Measurements from ENCODE around the gene TMCO4. TPM values are rescaled to one million over a fixed set of nuclear protein-coding genes. Genes with fewer than 3 reads are reported as not detected.
A peak's percentile ranks its signal among the peaks of the same experiment; 100 is the strongest.

The TMCO4 gene
- total RNA-seq, 1 donor from 2014 or later, result not detected

DNA sequence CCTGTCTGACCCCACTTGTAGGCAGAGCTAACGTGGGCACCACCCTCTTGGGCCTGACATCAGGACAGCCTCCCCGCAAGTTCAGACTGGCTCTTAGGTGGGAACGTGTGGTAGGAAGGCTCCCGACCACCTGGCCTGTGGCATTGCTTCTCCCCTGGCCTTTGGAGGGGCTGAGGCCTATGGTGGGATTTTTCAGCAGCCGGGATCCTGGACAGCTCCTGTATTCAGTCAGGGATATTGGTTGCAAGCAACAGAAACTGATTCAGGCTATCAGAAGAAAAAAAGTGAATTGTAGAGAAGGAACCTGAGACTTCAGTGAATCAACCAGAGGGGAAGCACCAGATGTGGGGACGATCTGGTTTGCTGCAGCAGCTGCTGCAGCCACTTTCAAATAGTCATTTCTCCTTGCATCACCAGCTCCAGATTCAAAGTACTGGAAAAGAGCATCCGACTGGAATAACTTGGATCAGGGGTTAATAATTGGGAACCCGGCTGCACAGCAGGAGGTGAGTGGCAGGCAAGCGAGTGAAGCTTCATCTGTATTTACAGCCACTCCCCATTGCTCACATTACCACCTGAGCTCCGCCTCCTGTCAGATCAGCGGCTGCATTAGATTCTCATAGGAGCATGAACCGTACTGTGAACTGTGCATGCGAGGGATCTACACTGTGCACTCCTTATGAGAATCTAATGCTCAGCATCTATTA, 9.5 kb upstream of the TMCO4 start:
- no peak for DNase-seq
- Mint-ChIP-seq H3K4me1 (ENCODE audit: low read depth, unreplicated experiment) (no peaks in the 10 kb centered on the region), H3K4me3 (ENCODE audit: unreplicated experiment) (no peak overlapping the region), H3K9me3 (ENCODE audit: unreplicated experiment) (peaks cover 2% of the 10 kb centered on the region), H3K36me3 (ENCODE audit: unreplicated experiment) (no peaks in the 10 kb centered on the region), H3K27me3 (ENCODE audit: unreplicated experiment) (peaks cover 4% of the 10 kb centered on the region), H3K27ac (ENCODE audit: unreplicated experiment) (no peak overlapping the region)
- TF ChIP-seq, protein P1, sequence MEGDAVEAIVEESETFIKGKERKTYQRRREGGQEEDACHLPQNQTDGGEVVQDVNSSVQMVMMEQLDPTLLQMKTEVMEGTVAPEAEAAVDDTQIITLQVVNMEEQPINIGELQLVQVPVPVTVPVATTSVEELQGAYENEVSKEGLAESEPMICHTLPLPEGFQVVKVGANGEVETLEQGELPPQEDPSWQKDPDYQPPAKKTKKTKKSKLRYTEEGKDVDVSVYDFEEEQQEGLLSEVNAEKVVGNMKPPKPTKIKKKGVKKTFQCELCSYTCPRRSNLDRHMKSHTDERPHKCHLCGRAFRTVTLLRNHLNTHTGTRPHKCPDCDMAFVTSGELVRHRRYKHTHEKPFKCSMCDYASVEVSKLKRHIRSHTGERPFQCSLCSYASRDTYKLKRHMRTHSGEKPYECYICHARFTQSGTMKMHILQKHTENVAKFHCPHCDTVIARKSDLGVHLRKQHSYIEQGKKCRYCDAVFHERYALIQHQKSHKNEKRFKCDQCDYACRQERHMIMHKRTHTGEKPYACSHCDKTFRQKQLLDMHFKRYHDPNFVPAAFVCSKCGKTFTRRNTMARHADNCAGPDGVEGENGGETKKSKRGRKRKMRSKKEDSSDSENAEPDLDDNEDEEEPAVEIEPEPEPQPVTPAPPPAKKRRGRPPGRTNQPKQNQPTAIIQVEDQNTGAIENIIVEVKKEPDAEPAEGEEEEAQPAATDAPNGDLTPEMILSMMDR (IDR thresholded peaks at IDR 0.05; ENCODE audit: partially characterized antibody, unreplicated experiment), result no peak

DNA sequence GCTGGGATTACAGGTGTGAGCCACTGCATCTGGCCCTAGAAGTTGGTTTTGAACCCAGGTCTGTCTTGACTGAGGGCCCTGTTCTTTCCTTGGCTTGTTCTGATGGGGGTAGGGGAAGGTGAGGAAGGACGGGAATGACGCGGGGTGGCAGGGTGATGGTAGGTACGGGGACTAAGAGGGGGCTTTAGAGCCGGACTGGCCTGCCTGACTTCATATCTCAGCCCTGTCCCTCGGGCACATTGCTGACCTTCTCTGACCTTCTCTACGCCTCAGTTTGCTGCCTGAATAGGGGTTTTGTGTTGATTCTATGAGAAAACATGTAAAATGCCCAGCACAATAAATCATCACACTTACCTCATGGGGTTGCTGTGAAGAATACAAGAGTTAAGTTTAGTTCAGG, 8.6 kb upstream of the TMCO4 start:
- H3K9me3 Mint-ChIP-seq (ENCODE audit: unreplicated experiment), result peaks cover 2% of the 10 kb centered on the region
- H3K27ac Mint-ChIP-seq (ENCODE audit: unreplicated experiment), result no peak overlapping the region
- no peak for DNase-seq
- no peaks in the 10 kb centered on the region for H3K4me1 Mint-ChIP-seq (ENCODE audit: low read depth, unreplicated experiment)
- H3K36me3 Mint-ChIP-seq (ENCODE audit: unreplicated experiment), result no peaks in the 10 kb centered on the region
- no peak overlapping the region for H3K4me3 Mint-ChIP-seq (ENCODE audit: unreplicated experiment)
- TF ChIP-seq, protein P1 (IDR thresholded peaks at IDR 0.05; ENCODE audit: partially characterized antibody, unreplicated experiment), result no peak
- peaks cover 2% of the 10 kb centered on the region for H3K27me3 Mint-ChIP-seq (ENCODE audit: unreplicated experiment)

DNA sequence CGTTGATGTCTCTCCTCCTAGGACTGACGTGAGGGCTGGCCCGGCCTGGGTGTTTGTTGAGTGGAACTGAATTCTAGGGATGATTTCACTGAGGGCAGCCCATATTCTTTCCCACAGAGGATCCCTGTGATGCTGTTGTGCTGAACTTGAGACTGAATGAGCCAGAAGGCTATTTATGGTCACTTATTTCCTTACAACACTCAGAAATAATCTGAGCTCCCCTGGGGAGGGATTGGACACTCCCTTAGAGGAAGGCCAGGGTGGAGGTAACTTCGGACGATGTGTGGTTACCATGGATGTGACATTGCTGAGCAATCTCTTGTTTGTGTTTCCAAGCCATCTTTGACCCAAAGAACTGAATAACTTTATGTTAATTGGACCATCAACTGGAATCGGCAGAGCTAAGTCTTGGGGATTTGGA, 5.1 kb upstream of the TMCO4 start:
- peaks cover 2% of the 10 kb centered on the region for H3K9me3 Mint-ChIP-seq (ENCODE audit: unreplicated experiment)
- no peak for DNase-seq
- H3K36me3 Mint-ChIP-seq (ENCODE audit: unreplicated experiment), result no peaks in the 10 kb centered on the region
- no peak overlapping the region for H3K4me3 Mint-ChIP-seq (ENCODE audit: unreplicated experiment)
- peaks cover 19% of the 10 kb centered on the region for H3K27me3 Mint-ChIP-seq (ENCODE audit: unreplicated experiment)
- H3K27ac Mint-ChIP-seq (ENCODE audit: unreplicated experiment), result no peak overlapping the region
- TF ChIP-seq, protein P1 (IDR thresholded peaks at IDR 0.05; ENCODE audit: partially characterized antibody, unreplicated experiment), result no peak
- no peaks in the 10 kb centered on the region for H3K4me1 Mint-ChIP-seq (ENCODE audit: low read depth, unreplicated experiment)

DNA sequence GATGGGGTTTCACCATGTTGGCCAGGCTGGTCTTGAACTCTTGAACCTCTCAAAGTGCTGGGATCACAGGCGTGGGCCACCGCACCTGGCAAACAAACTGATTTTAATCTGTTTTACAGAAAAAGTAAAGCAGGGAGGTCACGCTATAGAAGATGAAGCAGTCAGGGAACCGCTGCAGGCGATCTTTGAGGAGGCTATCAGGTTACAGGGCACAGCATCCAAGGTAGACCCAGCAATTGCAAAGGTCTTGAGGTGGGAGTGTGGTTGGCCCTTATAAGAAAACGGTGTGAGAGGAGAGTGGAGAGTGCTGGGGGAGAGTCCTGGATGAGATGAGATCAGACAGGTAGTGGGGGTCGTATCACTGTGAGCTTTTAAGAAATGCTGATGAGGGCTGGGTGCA, 2.6 kb upstream of the TMCO4 start:
- Mint-ChIP-seq H3K9me3 (ENCODE audit: unreplicated experiment) (peaks cover 2% of the 10 kb centered on the region), H3K27me3 (ENCODE audit: unreplicated experiment) (peaks cover 26% of the 10 kb centered on the region), H3K4me1 (ENCODE audit: low read depth, unreplicated experiment) (no peaks in the 10 kb centered on the region), H3K27ac (ENCODE audit: unreplicated experiment) (no peak overlapping the region), H3K4me3 (ENCODE audit: unreplicated experiment) (no peak overlapping the region), H3K36me3 (ENCODE audit: unreplicated experiment) (no peaks in the 10 kb centered on the region)
- DNase-seq, result no peak
- TF ChIP-seq, protein P1 (IDR thresholded peaks at IDR 0.05; ENCODE audit: partially characterized antibody, unreplicated experiment), result no peak

DNA sequence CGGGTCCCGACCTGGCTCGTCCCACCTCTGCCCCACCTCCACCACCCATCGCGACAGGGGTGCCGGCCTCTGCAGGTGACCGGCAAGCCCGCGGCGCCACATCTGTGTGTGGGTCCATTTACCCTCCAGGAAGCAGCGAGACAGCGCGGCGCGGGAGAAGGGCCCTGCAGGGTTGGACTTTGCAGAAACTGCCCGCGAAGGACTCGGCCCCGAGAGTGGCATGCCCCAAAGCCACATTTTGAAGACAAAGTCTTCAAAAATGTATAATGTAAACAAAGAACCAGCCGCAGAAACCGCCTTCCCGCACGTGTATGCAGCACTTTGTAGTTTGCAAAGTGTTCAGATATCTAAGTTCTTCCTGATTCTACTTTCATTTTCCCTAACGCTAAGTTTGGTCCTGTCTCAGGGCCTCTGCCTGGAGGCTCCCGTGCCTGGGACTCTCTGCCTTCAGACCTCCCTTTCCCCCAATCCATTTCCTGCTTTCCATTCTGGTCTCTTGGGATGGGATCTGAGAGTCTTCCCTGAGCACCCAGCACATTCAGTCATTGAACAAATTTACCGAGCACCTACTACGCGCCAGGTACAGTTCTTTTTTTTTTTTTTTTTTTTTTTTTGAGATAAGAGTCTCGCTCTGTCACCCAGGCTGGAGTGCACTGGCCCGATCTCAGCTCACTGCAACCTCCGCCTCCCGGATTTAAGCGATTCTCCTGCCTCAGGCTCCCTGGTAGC, 524 bp upstream of the TMCO4 start:
- Mint-ChIP-seq H3K4me1 (ENCODE audit: low read depth, unreplicated experiment) (no peaks in the 10 kb centered on the region), H3K4me3 (ENCODE audit: unreplicated experiment) (peak overlapping the region; percentile 80), H3K27ac (ENCODE audit: unreplicated experiment) (no peak overlapping the region), H3K36me3 (ENCODE audit: unreplicated experiment) (no peaks in the 10 kb centered on the region), H3K9me3 (ENCODE audit: unreplicated experiment) (peaks cover 4% of the 10 kb centered on the region), H3K27me3 (ENCODE audit: unreplicated experiment) (peaks cover 24% of the 10 kb centered on the region)
- peak; percentile 29 for DNase-seq
- TF ChIP-seq, protein P1 (IDR thresholded peaks at IDR 0.05; ENCODE audit: partially characterized antibody, unreplicated experiment), result no peak
